Activated T-cell treated with anti-CD3 and anti-CD28 coated beads, Interleukin-2, amount 50 U/mL, for 4 hours (primary cell): Measurements from ENCODE around the gene RPRD1B. TPM values are rescaled to one million over a fixed set of nuclear protein-coding genes. Genes with fewer than 3 reads are reported as not detected.
"Not testable (repeated sequence)": the region's sequence is repeated elsewhere in the genome, so short reads cannot be mapped to it uniquely, and the experiment has no call there.

Experiments
- ATAC-seq, 2 donors: fragments of 200-7000 bp; cut with Tn5 transposase; one replicate each; pipeline ENCODE4 v1.10.0; 2021
- DNase-seq: peaks from one replicate; pipeline ENCODE4 v3.0.0-alpha.2; 2020
- H3K27me3 Mint-ChIP-seq: one replicate; pipeline ENCODE4 v1.8.0; 2021; ENCODE audit warnings: low read depth, mixed read lengths
- H3K36me3 Mint-ChIP-seq: one replicate; pipeline ENCODE4 v1.8.0; 2022; ENCODE audit warnings: mixed read lengths; ENCODE audit not compliant: insufficient read depth
- H3K4me1 Mint-ChIP-seq: one replicate; pipeline ENCODE4 v1.8.0; 2021; ENCODE audit warnings: low read depth, mixed read lengths
- H3K4me3 Mint-ChIP-seq: one replicate; pipeline ENCODE4 v1.8.0; 2021; ENCODE audit warnings: mild to moderate bottlenecking, moderate library complexity, mixed read lengths
- H3K9me3 Mint-ChIP-seq: one replicate; pipeline ENCODE4 v1.8.0; 2021; ENCODE audit warnings: mixed read lengths
- total RNA-seq, 3 donors: library from RNA; stranded (reverse); gene quantifications; one replicate each; pipeline ENCODE4 v1.2.1, GENCODE V29; 2021

Gene RPRD1B
- total RNA-seq, 3 donors from 2014 or later = 38.6 to 40.4 (median 39.6) TPM

DNA sequence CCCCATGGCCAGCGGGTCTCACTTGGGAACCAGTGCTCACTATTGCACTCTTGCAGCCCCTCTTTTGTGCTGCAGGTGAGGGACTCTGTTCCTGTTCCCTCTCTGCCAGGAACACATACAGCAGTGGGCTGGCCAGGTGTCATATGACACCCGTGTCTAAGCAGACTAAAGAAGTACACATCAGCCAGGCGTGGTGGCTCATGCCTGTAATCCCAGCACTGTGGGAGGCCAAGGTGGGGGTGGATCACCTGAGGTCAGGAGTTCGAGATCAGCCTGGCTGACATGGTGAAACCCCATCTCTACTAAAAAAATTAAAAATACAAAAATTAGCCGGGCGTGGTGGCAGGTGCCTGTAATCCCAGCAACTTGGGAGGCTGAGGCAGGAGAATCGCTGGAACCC, 74.4 kb downstream of the RPRD1B start:
- H3K4me3 Mint-ChIP-seq, H3K9me3 Mint-ChIP-seq, H3K4me1 Mint-ChIP-seq, DNase-seq, H3K36me3 Mint-ChIP-seq, H3K27me3 Mint-ChIP-seq, ATAC-seq: not testable (repeated sequence)

DNA sequence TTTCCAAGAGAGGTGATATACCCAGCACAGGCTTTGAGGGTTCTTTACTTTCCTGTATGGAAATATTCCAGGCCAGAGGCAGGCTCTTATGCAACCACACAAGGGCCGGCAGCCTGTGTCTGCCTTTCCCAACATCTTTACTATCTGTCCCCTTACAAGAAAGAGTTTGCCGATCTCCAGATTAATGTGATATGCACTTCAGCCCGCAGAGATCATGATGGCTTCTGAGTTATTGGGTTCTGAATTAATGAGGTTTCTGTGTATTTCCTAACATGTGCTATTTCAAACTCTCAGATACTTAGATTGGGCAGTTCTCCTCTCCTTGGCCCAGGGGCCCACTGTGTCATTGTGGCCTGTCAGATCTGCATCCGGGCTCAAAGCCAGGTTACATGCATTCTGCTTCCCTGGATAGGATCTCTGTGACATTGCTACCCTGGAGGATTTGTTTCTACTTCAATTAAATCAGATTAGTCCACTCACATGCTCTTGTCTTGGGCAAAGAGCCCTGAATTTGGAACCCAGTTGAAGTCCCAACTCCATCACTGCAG, 75.0 kb downstream of the RPRD1B start:
- Mint-ChIP-seq H3K9me3 (no peaks in the 10 kb centered on the region), H3K36me3 (no peaks in the 10 kb centered on the region), H3K4me3 (no peak overlapping the region), H3K4me1 (no peaks in the 10 kb centered on the region), H3K27me3 (no peaks in the 10 kb centered on the region)
- DNase-seq = no peak
- ATAC-seq = no peak

DNA sequence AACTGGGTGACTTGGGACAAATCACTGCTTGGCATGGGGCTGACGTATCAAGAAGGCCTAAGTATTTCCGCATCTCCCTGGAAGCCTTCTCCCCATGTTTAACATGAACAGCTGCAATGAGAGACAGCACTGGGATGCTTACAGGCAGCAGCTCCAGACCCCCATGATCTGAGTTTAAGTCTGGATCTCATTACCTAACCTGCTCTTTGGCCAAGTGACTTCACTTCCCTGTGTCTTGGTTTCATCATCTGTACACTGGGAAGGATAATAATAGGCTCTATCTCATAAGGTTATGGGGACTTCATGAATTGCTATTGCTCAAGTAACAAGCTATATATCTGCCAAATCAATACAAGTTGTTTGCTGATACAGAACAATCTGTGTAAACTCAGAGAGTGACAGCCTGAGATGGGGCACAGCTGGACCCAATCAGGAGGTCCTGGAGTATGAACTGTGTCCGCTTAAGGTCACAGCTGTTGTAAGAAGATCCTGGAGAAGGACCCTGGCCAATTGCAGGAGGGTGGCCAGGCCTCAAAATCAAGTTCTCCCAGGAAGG, 75.5 kb downstream of the RPRD1B start:
- no peaks in the 10 kb centered on the region for H3K27me3 Mint-ChIP-seq

DNA sequence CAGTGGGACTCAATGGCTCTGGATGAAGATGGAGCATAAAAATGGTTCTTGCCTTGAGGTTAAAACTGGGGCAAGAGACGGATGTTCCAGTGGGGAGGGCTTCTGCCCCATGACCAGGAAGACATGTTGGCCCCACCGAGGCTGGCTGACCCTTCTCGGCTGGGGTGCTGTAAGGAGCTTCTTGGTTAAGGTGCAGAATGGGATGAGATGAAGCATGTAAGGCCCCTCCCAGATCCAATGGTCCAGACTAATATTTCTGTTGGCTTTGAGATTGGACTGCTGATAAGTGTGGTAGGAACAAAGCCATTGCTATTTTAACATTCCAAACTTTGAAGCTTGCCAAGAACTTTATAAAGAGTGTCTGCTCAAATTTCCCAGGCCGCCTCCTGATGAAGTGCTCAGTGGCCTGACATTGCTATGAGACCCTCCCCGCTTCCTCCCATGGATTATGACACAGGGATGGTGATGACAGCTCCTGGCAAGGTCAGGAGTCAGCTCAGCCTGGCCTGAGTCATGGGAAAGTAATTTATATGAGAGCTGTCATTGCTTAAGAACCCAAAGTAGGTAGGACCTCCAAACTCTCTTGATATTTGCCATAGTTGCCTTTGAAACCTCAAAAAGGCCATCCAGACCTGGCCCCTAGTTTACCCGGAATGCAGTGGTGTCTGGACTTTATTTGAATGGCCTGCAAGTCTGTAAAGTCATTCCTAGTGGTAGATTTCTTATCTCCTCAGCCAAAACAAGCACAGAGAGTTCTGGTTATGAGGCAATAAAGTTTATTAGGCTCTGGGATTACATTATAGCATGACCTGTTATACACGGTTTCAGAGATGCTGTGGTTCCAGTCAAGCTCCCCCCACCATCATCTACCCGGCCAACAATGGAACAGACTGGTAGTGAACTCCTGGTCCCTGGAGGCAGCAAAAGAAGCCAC, 76.3 kb downstream of the RPRD1B start:
- DNase-seq (no peak), ATAC-seq (no peak)
- Mint-ChIP-seq H3K36me3 (no peaks in the 10 kb centered on the region), H3K4me1 (no peaks in the 10 kb centered on the region), H3K4me3 (no peak overlapping the region), H3K9me3 (no peaks in the 10 kb centered on the region), H3K27me3 (no peaks in the 10 kb centered on the region)

More for the DNA sequence above, 75.5 kb downstream of the RPRD1B start:
- no peak for ATAC-seq
- Mint-ChIP-seq H3K9me3 (no peaks in the 10 kb centered on the region), H3K4me1 (no peaks in the 10 kb centered on the region), H3K36me3 (no peaks in the 10 kb centered on the region), H3K4me3 (no peak overlapping the region)
- DNase-seq = no peak

DNA sequence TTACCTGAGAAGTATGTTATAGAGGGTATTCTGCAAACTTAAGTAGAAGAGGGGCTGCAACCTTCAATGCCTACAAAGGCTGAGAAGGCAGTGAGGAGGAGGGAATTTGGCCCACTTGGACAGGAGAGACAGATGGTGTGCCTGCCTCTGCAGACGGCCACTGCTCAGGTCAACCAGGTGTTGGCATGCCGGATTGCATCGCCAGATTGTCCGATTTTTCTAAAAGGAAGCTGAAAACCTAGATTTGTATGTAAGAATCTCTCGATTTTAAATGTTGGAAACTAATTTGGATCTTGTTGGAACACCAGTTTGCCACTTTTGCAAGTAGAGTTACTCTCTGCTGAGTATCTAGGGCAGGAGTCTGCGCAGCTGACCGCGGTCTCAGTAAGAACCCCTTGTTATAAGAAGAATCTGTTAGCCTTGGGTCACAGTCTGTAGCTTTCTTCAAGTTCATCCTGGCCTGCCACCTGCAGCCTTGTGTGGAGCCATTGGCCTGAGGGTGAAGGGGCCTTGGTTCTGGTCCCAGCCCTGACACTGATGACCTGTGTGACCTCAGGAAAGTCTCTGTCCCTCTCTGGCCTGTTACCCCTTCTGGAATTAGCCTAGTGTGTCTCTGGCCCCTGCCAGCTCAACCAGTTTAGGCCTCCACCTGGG, 77.1 kb downstream of the RPRD1B start:
- Mint-ChIP-seq H3K4me3 (no peak overlapping the region), H3K4me1 (no peaks in the 10 kb centered on the region), H3K27me3 (no peaks in the 10 kb centered on the region), H3K9me3 (no peaks in the 10 kb centered on the region), H3K36me3 (no peaks in the 10 kb centered on the region)
- DNase-seq = no peak
- no peak for ATAC-seq

DNA sequence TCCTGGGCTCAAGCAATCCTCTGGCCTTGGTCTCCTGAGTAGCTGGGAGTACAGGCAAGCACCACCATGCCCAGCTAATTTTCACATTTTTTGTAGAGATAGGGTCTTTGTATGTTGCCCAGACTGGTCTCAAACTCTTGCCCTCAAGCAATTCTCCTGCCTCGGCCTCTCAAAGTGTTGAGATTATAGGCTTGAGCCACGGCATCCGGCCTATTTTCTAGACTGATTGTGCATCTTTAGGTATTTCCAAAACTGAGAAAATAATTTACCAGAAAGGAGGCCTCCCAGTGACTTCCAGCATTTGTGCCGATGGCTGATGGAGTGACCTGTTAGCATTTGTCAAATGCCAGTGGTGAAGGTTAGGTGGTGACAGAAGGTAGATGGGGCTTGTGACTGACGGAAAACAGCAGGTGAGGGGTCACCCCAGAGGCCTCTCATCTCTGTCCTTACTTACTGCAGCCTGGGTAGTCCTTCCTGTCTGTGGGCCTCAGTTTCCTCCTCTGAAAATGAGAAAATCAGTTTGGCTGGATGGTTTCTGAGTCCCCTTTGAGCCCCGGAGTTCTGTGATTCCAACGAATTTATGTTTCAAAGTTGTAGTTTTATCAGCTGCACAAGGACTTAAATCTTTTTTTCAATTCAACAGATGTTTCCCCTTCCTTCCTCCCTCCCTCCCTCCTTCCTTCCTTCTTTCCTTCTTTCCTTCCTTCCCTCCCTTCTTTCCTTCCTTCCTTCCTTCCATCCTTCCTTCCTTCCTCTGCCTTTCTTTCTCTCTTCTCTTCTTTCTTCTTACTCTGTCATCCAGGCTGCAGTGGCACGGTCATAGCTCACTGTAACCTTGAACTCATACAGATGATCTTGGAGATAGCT, 78.1 kb downstream of the RPRD1B start:
- no peak for ATAC-seq
- Mint-ChIP-seq H3K36me3 (no peaks in the 10 kb centered on the region), H3K4me3 (no peak overlapping the region), H3K9me3 (no peaks in the 10 kb centered on the region), H3K27me3 (no peaks in the 10 kb centered on the region), H3K4me1 (no peaks in the 10 kb centered on the region)
- no peak for DNase-seq

DNA sequence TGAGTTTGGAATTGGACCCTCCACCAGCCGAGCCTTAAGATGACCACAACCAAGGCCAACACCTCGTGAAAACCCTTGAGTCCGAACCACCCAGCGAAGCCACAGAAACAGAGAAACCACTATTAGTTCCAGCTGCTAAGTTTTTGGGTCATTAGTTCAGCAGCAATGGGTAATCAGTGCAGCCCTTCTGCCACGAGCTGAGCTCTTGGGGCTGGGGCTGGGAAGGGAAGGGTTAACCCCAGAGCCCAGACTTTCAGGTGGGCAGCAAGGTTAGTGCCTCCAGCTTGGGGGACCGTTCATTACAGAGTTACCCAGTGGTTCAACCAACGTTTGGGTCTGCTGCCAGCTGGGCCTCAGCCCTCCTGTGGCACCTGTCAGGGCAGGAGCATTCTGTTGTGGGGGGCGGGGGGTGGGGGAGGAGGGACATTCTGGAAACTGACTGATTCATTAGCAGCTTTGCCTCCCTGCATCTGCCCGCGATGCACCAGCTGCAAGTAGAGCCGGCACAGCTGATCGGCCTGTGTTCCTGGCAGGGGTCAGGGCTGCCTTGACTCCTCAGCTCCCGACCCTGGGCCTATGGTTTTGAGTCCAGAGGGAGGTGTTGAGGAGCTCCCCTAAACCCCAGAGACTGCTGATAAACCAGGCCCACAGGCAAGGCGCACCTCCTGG, 78.8 kb downstream of the RPRD1B start:
- H3K4me3 Mint-ChIP-seq = no peak overlapping the region
- no peaks in the 10 kb centered on the region for H3K4me1 Mint-ChIP-seq
- no peaks in the 10 kb centered on the region for H3K36me3 Mint-ChIP-seq
- no peak for ATAC-seq
- DNase-seq = no peak
- no peaks in the 10 kb centered on the region for H3K9me3 Mint-ChIP-seq
- no peaks in the 10 kb centered on the region for H3K27me3 Mint-ChIP-seq

DNA sequence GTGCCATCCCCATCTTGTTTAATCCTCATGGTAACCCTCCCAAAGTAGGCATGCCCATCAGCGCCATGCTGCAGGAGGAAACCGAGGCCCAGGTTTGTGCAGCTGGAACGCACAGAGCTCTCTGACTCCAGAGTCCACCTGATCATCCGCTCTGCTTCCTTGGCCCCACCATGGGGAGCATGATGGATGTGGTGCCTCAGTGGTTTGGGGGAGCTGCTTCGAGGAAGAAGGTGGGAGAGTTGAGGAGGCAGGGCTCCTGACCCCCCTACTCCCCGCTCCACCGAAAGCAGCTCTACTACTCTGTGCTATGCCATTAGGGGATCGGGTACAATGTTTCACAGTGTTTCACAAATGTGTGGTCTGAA, 79.4 kb downstream of the RPRD1B start:
- Mint-ChIP-seq H3K9me3 (no peaks in the 10 kb centered on the region), H3K4me1 (no peaks in the 10 kb centered on the region), H3K27me3 (no peaks in the 10 kb centered on the region), H3K36me3 (no peaks in the 10 kb centered on the region), H3K4me3 (no peak overlapping the region)
- DNase-seq (no peak), ATAC-seq (no peak)

DNA sequence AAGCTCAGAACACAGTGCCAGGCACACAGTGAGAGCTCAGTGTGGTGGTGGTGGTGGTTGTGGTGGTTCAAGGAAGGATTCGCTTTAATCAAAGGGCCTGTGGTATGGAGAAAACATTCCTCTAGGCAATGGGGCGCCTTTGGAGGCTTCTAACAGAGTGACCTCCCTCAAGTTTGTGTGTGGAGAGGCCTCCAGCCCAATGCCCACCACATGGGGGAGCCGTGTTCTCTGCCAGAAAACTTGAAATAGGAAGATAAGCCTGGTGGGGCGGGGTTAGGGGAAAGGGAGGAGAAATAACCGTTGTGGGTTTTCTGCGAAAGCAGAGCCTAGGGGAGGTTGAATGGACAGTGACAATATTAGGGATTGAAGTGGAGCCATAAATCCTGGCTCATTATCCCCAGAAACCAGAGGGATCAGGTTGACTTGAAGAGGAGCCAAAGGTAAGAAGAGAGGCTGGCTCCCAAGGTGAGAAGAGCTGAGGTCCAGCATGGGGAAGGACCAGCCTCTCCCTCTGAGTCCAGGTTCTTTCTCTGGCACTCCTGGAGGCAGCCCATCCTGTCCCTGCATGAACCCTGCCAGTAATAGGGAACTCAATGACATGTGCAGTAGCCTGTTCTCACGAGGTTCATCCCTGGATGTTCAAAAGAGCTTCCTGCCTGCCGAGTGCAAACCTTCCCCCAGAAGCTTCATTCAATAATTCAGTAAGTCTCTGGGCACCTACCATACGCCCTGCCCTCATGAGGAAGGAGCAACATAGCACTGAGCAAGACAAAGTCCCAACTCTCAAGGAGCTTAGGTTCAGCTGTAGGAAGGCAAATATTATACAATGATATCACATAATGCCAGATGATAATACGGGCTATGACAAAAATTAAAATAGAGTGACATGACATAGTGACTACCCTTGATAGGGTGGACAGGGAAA, 80.1 kb downstream of the RPRD1B start:
- no peak for ATAC-seq
- Mint-ChIP-seq H3K36me3 (no peaks in the 10 kb centered on the region), H3K4me3 (no peak overlapping the region), H3K4me1 (no peaks in the 10 kb centered on the region), H3K9me3 (no peaks in the 10 kb centered on the region), H3K27me3 (no peaks in the 10 kb centered on the region)
- DNase-seq = no peak

DNA sequence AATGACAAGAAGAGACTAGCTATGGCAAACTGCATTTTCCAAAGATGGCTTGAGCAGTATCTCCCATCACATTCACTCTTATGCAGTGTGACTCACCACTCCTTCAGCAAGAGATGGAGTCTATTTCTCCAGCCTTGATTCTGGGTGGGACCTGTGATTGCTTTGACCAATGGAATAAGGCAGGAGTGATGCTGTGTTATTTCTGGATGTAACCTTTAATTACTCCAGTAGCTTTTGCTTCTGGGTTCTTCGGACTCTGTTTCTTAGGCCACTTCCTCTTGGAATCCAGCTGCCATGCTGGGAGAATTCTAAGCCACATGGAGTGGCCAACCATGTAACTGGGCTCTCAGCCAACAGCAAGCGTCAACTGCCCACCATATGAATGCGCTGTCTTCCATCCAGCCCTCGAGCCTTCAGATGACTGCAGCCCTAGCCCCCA, 80.8 kb downstream of the RPRD1B start:
- H3K4me1 Mint-ChIP-seq = no peaks in the 10 kb centered on the region
- H3K4me3 Mint-ChIP-seq = no peak overlapping the region
- H3K9me3 Mint-ChIP-seq = no peaks in the 10 kb centered on the region
- H3K27me3 Mint-ChIP-seq = no peaks in the 10 kb centered on the region
- DNase-seq (no peak), ATAC-seq (no peak)
- H3K36me3 Mint-ChIP-seq = no peaks in the 10 kb centered on the region

DNA sequence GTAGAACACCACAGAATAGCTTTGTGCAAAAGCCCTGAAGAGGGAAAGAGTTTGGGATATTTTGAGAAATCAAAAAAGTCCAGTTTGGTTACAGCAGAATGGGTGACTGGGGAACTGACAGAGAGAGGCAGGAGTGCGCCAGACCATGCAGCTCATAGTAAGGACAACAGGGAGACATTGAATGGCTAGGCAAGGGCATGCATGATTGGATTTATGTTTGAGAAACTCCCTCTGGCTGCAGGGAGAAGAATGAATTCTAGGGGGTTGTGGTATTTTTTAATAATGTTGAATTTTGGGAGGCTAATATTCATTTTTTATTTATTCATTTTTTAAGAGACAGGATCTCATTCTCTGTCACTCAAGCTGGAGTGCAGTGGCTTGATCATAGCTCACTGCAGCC, 81.7 kb downstream of the RPRD1B start:
- H3K4me3 Mint-ChIP-seq = no peak overlapping the region
- no peak for ATAC-seq
- H3K36me3 Mint-ChIP-seq = no peaks in the 10 kb centered on the region
- H3K4me1 Mint-ChIP-seq = no peaks in the 10 kb centered on the region
- no peaks in the 10 kb centered on the region for H3K27me3 Mint-ChIP-seq
- no peak for DNase-seq
- no peaks in the 10 kb centered on the region for H3K9me3 Mint-ChIP-seq

DNA sequence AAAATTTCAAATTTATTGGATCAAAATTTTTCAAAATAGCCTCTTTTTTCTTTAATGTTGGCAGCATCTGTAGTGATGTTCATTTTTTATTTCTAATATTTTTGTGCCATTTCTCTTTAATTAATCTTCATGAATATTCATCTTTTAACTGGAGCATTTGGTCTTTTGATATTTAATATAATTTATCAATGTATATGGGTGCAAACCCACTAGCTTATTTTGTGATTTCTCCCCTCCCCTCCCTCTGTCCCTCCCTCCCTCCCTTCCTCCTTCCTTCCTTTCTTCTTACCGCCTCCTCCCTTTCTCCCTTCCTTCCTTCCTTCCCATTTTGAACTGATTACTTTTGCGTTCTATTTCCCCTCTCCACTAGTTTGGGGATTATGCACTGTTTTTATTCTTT, 82.3 kb downstream of the RPRD1B start:
- Mint-ChIP-seq H3K4me1 (no peaks in the 10 kb centered on the region), H3K9me3 (no peaks in the 10 kb centered on the region), H3K4me3 (no peak overlapping the region), H3K36me3 (no peaks in the 10 kb centered on the region), H3K27me3 (no peaks in the 10 kb centered on the region)
- no peak for DNase-seq
- ATAC-seq = no peak
